CD14-positive monocyte (primary cell): ENCODE data around the gene UAP1L1. TPM values are rescaled to one million over a fixed set of nuclear protein-coding genes. Genes with fewer than 3 reads are reported as not detected.

Experiments used
- DNase-seq, 3 donors: peaks; one replicate each; pipeline ENCODE4 v3.0.0-alpha.2; 2011 to 2022
- H2AFZ ChIP-seq: 2 replicates; pipeline ENCODE4 v1.6.0; 2012; ENCODE audit warnings: mild to moderate bottlenecking, low read depth, low read length, inconsistent platforms; ENCODE audit not compliant: insufficient read depth, poor library complexity, severe bottlenecking
- H3K27ac ChIP-seq, 2 donors: 1 replicate in 1 of 2; 2 replicates in 1 of 2; pipeline ENCODE4 v1.5.1; 2012 to 2013; ENCODE audit warnings: low read length in 2 of 2, control low read depth in 1 of 2, inconsistent platforms in 1 of 2, low read depth in 1 of 2, mild to moderate bottlenecking in 1 of 2
- H3K27me3 ChIP-seq, 2 donors: one replicate each; pipeline versions ENCODE4 v1.6.0 to v1.6.1; 2011 to 2013; ENCODE audit warnings: low read length in 2 of 2; ENCODE audit not compliant: control insufficient read depth in 2 of 2, insufficient read depth in 2 of 2
- H3K36me3 ChIP-seq, 2 donors: replicated peaks in 1 of 2; 1 replicate in 1 of 2; 2 replicates in 1 of 2; pipeline versions ENCODE4 v1.5.1 to v1.6.1; 2012 to 2013; ENCODE audit warnings: low read length in 2 of 2, control low read depth in 1 of 2, inconsistent platforms in 1 of 2, mild to moderate bottlenecking in 1 of 2; ENCODE audit not compliant: insufficient read depth in 2 of 2, control insufficient read depth in 1 of 2
- H3K4me1 ChIP-seq, 2 donors: 1 replicate in 1 of 2; 2 replicates in 1 of 2; pipeline versions ENCODE4 v1.5.1 to v1.6.1; 2012 to 2013; ENCODE audit warnings: low read length in 2 of 2, control low read depth in 1 of 2, inconsistent platforms in 1 of 2, mild to moderate bottlenecking in 1 of 2, moderate library complexity in 1 of 2; ENCODE audit not compliant: insufficient read depth in 2 of 2, control insufficient read depth in 1 of 2
- H3K4me2 ChIP-seq: replicated peaks from 2 replicates; pipeline ENCODE3; 2012; ENCODE audit warnings: low read length, moderate library complexity, mild to moderate bottlenecking; ENCODE audit not compliant: poor library complexity, severe bottlenecking; ENCODE audit errors: extremely low read depth
- H3K4me3 ChIP-seq, 3 experiments: fragments of 200-600 bp in 1 of 3; sonication (generic) in 1 of 3; replicated peaks in 1 of 3; 1 replicate in 2 of 3; 2 replicates in 1 of 3; pipeline ENCODE4 v1.5.1; 2011 to 2013; ENCODE audit warnings: low read length in 3 of 3, mild to moderate bottlenecking in 3 of 3, control low read depth in 2 of 3, low read depth in 2 of 3, inconsistent platforms in 1 of 3, moderate library complexity in 1 of 3
- H3K79me2 ChIP-seq: 2 replicates; pipeline ENCODE4 v1.6.0; 2012; ENCODE audit warnings: mild to moderate bottlenecking, control low read depth, inconsistent platforms, low read length, moderate library complexity; ENCODE audit not compliant: insufficient read depth
- H3K9ac ChIP-seq: 2 replicates; pipeline ENCODE4 v1.6.0; 2017; ENCODE audit warnings: low read length, mild to moderate bottlenecking; ENCODE audit not compliant: insufficient read depth, poor library complexity, severe bottlenecking
- H3K9me3 ChIP-seq, 2 donors: replicated peaks in 1 of 2; 1 replicate in 1 of 2; 2 replicates in 1 of 2; pipeline versions ENCODE4 v1.5.1 to v1.6.1; 2012 to 2013; ENCODE audit warnings: low read length in 2 of 2, control low read depth in 1 of 2; ENCODE audit not compliant: control insufficient read depth in 1 of 2, insufficient read depth in 1 of 2
- H4K20me1 ChIP-seq: 2 replicates; pipeline ENCODE4 v1.6.0; 2012; ENCODE audit warnings: mild to moderate bottlenecking, low read length, control low read depth, moderate library complexity; ENCODE audit not compliant: insufficient read depth
- H3K27ac Mint-ChIP-seq, 7 donors: one replicate each; pipeline ENCODE4 v1.8.0; 2020; ENCODE audit warnings: mild to moderate bottlenecking in 7 of 7, mixed read lengths in 7 of 7, moderate library complexity in 6 of 7, inconsistent platforms in 2 of 7
- H3K27me3 Mint-ChIP-seq, 3 donors: one replicate each; pipeline ENCODE4 v1.8.0; 2021 to 2022; ENCODE audit warnings: low read depth in 3 of 3, mild to moderate bottlenecking in 3 of 3, mixed read lengths in 3 of 3, moderate library complexity in 3 of 3, inconsistent platforms in 1 of 3
- H3K36me3 Mint-ChIP-seq, 2 donors: one replicate each; pipeline ENCODE4 v1.8.0; 2020; ENCODE audit warnings: mixed read lengths in 2 of 2, inconsistent platforms in 1 of 2, mild to moderate bottlenecking in 1 of 2
- H3K4me1 Mint-ChIP-seq: one replicate; pipeline ENCODE4 v1.8.0; 2020; ENCODE audit warnings: mild to moderate bottlenecking, mixed read lengths
- H3K4me3 Mint-ChIP-seq, 2 donors: one replicate each; pipeline ENCODE4 v1.8.0; 2020; ENCODE audit warnings: mild to moderate bottlenecking in 2 of 2, mixed read lengths in 2 of 2, moderate library complexity in 1 of 2
- H3K9me3 Mint-ChIP-seq, 7 donors: one replicate each; pipeline ENCODE4 v1.8.0; 2020 to 2022; ENCODE audit warnings: mixed read lengths in 7 of 7, mild to moderate bottlenecking in 6 of 7, moderate library complexity in 6 of 7, inconsistent platforms in 2 of 7
- CTCF ChIP-seq: fragments of 200-600 bp; IDR thresholded peaks from one replicate; pipeline ENCODE4 v1.8.0; 2022; ENCODE audit warnings: antibody characterized with exemption, mild to moderate bottlenecking
- WGBS: methylation state at CpG from one replicate; pipeline ENCODE4 v1.1.5; 2013; ENCODE audit warnings: missing lambda C conversion rate; ENCODE audit not compliant: insufficient coverage; 5-methylcytosine and 5-hydroxymethylcytosine counted together
- intact Hi-C, 2 donors: fragments of 100-400 bp; cut with micrococcal nuclease; formaldehyde crosslinking; loops; one replicate each; pipeline versions ENCODE4 v1.15.0 to v1.15.1; 2023
- polyA plus RNA-seq, 3 donors: library from polyadenylated mRNA; depleted of rRNA in 1 of 3; unstranded in 2 of 3; stranded (reverse) in 1 of 3; fragments of 300-500 nt in 2 of 3; fragments of >200 nt in 1 of 3; fragmentation: Illumina TruSeq in 2 of 3; gene quantifications; 1 replicate in 2 of 3; 2 replicates in 1 of 3; pipeline ENCODE4 v1.2.3, GENCODE V29; 2012 to 2021

UAP1L1 gene
- polyA plus RNA-seq, 3 donors: 5.7 to 16.7 (median 14.8) TPM

DNA sequence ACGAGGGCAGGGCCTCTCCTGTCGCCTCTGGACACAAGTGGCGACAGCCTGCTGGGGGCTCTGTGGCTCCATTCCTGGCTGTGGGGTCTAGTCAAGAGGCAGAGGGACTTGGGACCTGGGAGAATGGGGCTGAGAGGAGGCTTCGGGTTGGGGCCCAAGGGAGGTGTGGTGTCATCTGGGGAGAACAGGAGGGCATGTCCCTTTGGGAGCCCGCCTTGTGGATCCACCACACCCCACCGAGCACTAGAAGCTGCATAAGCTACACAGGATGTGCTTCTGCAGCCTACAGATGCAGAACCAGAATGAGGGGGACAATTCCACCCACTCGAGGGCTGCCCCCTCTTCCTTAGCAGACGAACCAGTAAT is 5.6 kb downstream of the UAP1L1 start:
- Histone ChIP-seq H3K27me3 (no peaks in the 10 kb centered on the region), H3K9ac (no peak overlapping the region), H2AFZ (no peak overlapping the region), H3K27ac (no peak overlapping the region), H4K20me1 (peaks cover 20% of the 10 kb centered on the region), H3K79me2 (peaks cover 2% of the 10 kb centered on the region), H3K4me2 (no peak overlapping the region), H3K36me3 (peaks cover 36 to 40% of the 10 kb centered on the region in 2 donors), H3K4me1 (peaks cover 28 to 34% of the 10 kb centered on the region in 2 donors), H3K9me3 (no peaks in the 10 kb centered on the region), H3K4me3 (no peak overlapping the region)
- Mint-ChIP-seq H3K36me3 (peaks cover 25 to 53% of the 10 kb centered on the region in 2 donors), H3K9me3 (peaks cover 0 to 9% (median 0%) of the 10 kb centered on the region in 7 donors), H3K4me1 (peaks cover 31% of the 10 kb centered on the region), H3K4me3 (no peak overlapping the region), H3K27me3 (peaks cover 0 to 1% (median 0%) of the 10 kb centered on the region in 3 donors), H3K27ac (peak overlapping the region in 1 of 7 donors; percentile 69)
- 100% methylated on average over 4 of the region's 8 CpGs for WGBS
- no peak for DNase-seq
- intact Hi-C loops: no loop called here
- TF ChIP-seq CTCF: no peak

DNA sequence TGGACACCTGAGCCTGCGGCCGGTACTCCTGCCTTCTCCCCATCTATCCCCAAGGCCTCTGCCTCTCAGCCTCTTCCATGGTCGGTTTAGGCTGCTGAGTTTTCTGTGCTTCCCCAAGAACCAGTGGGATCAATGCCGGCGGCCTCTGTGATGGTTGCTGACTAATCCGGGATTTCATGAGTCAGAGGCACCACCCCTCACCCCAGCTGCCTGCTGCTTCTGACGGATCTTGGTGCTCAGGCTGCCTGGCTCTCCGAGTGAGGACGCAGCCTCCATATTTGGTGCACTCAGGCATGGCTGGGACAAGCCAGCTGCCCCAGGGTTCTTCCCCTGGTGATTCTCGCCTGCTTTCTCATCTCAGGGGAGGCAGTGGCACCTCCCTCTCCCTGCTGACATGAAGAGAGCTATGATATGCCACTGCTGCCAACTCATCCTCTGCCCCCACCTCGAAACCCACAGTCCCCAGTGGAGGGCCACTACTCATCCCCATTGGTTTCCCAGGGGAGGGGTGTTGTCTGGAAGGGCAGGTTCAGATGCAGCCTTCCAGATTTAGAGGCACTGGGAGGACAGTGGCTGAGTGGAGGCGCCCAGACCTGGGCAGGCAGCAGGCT is 6.2 kb downstream of the UAP1L1 start:
- peak in 1 of 3 donors; percentile 44 for DNase-seq
- Histone ChIP-seq H4K20me1 (peaks cover 15% of the 10 kb centered on the region), H2AFZ (no peak overlapping the region), H3K27me3 (no peaks in the 10 kb centered on the region), H3K9ac (no peak overlapping the region), H3K79me2 (peaks cover 4% of the 10 kb centered on the region), H3K36me3 (peaks cover 36 to 40% of the 10 kb centered on the region in 2 donors), H3K27ac (no peak overlapping the region), H3K4me1 (peaks cover 25 to 30% of the 10 kb centered on the region in 2 donors), H3K4me3 (no peak overlapping the region), H3K9me3 (no peaks in the 10 kb centered on the region), H3K4me2 (no peak overlapping the region)
- TF ChIP-seq CTCF: no peak
- WGBS: 89% methylated on average over 6 of the region's 12 CpGs
- peaks cover 0 to 1% (median 0%) of the 10 kb centered on the region in 3 donors for H3K27me3 Mint-ChIP-seq
- H3K4me1 Mint-ChIP-seq: peaks cover 31% of the 10 kb centered on the region
- peak overlapping the region in 3 of 7 donors; percentile 9 to 76 (median 75) for H3K27ac Mint-ChIP-seq
- intact Hi-C loops: no loop called here
- no peak overlapping the region for H3K4me3 Mint-ChIP-seq
- H3K9me3 Mint-ChIP-seq: peaks cover 0 to 9% (median 0%) of the 10 kb centered on the region in 7 donors
- peaks cover 25 to 53% of the 10 kb centered on the region in 2 donors for H3K36me3 Mint-ChIP-seq
